ENCODE measurements around the gene CFAP58.
"Not testable (repeated sequence)": the region's sequence is repeated elsewhere in the genome, so short reads cannot be mapped to it uniquely, and the experiment has no call there.

The CFAP58 gene

DNA sequence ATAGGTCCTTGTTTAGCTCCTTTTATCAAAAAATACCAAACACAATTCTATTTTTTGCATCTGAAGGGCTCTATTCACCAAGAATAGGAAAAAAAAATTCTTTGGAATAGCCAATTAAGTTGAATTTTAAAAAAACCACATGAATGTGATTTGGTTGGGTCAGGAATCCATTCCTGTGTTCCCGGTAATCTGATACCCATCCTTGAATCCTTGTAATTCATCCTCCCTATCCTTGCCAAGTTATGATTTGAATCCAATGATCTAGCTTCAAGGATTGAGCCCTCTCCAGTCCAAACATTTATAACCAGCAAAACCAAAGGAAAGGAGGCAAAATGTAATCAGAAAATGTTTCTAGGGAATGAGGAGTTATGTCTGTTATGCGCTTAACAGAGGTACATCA is 86.6 kb downstream of the CFAP58 start:
- no peak for DNase-seq (ENCODE audit: low read depth)

DNA sequence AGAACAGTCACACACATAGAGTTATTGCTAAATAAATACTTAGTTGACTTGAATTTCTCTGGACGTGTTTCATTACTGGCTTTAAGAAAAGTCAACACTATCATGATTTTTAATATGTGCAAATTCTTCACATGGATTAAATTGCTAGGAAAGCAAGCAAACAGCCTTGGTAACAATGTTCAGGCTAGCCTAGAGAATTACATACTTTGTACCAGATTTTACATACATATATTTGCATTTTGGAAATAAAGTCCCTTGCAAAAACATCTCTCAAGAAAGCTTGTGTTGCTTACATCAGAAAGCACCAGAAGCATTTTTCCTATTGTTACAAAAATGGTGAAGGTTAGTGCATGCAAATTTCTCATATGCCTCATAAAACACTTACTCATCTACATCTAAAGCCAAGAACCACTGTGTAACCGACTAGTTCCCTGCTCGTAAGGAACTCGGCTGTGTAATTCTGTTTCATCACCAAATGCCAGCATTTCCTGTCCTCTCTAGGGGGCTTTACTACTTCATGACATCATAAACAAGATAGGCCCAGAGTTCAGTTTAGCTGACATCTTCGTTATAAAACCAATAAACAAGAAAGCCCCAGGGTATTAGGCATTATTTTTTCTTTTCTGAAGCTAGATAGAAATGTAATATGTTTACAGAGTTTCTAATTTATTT is 87.8 kb downstream of the CFAP58 start:
- DNase-seq (ENCODE audit: low read depth), result peak; percentile 86

DNA sequence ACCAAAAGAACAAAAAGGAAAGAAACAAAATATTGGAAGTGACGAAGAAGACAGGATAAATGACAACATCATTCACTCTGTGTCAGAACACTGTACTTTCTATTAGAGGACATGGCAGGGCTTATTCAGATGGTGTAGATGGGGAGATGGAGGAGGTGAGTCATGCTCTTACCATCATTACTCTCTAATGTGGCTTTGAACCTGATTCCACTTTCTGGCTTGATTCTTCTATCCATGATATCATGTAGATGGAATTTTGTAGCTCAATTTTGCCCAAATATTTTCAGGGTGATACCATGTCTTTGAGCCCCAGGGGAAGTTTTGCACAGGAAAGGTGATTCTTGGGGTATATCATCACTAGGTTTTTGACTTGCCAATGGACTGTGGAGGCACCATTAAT is 91.7 kb downstream of the CFAP58 start:
- peak; percentile 54 for DNase-seq (ENCODE audit: low read depth)

DNA sequence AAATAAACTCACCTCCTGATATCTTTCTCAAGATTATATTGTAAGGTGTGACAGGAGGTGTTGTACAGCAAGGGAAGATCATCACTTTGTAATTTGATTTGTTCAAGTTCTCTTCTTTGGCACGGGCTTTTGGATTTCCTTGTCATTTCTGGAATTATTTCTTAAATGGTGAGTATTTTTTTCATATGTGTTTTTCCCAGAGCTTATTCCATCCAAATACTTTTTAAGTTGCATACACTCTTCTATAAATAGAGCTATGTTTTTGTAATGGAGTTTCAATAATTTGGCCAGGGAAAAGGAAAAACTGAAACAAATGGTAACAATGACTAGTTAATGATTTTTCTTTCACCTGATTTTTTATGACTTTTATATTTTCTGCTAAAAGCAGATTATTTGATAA is 92.5 kb downstream of the CFAP58 start:
- DNase-seq (ENCODE audit: low read depth), result no peak

DNA sequence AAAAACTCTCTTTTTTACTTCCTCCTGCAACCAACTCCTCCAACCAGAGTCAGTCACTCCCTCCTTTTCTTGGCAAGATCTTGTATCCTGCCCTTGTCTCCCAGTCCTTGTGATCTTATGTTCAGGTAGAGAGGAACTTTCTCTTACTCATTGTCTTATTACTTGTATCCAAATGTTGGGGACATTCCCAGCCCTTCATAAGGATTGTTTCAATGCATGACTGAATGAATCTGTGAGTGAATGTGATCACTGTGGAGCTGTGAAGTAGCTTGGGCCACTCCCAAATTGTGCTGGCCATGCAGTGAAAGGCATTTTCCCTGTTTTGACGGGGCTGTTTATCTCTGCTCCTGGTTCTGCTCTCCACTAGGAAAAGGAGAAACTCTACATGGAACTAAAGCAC is 93.7 kb downstream of the CFAP58 start:
- no peak for DNase-seq (ENCODE audit: low read depth)

DNA sequence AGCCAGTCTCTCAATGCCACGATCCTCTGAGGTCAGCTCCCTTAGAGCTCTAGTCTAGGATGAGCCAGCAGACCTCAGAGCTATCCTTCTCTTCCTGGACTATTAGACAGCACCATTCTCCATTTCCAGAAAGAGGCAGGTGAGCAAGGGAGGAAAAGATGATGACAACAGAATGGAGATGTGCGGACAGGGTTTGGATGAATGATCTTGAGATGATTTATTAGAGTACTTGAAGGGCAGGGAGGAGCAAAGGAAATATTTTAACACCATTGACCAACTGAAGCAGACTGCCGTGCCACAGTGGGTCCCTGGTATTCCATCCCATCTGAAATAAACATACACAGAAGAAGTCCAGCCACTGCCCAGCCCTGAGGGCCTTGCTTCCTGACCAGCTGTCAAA is 94.3 kb downstream of the CFAP58 start:
- no peak for DNase-seq (ENCODE audit: low read depth)

DNA sequence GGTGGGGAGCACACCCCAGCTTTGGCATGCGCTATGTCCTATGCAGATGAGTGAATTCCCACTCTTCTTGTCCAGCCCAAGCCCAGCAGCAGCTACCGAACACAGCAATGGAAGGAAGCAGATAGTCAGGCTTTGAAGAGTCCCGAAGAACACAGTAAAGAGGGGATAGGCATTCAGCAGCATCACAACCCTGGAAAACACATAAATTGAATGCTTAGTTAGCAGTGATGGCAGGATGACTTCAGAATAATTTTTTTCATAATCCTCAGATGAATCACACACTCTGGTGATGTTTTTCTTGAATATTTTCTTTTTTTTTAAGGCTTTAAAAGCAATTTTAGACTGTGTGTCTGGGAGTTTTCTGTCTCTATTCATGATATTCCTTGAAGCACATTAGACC is 95.8 kb downstream of the CFAP58 start:
- peak; percentile 44 for DNase-seq (ENCODE audit: low read depth)

DNA sequence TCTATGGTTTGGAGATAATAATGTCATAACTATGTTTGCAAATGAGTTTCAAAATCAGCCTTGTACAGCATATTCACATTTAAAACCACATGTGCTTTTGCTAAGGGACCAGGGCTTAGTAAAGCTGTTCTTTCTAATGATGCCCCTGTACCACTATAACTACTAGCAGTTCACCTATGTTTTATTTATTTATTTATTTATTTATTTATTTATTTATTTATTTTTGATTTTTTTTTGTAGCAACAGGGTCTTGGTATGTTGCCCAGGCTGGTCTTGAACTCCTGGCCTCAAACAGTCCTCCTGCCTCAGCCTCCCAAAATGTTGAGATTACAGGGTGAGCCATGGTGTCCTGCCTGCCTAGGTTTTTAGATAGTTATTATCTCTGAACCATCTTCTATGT is 96.9 kb downstream of the CFAP58 start:
- no peak for DNase-seq (ENCODE audit: low read depth)

DNA sequence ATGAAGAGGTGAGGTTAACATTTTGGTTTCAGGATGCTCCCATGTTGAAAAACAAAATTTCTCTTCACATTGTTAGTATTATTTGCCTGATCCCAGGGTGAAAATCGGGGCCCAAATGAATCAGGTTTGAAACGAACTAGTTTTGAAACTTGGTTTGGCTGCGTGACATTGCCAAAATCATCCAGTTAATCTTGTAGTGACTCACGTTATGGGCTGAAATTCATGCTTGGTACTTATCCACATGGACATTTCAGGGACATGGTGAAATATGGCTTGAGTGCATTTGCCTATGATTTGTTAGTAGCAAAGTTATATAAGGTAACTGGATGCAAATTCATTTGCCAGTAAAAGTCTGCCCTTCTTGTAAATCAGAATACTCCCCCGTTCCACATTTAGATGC is 97.3 kb downstream of the CFAP58 start:
- DNase-seq (ENCODE audit: low read depth), result peak; percentile 35

DNA sequence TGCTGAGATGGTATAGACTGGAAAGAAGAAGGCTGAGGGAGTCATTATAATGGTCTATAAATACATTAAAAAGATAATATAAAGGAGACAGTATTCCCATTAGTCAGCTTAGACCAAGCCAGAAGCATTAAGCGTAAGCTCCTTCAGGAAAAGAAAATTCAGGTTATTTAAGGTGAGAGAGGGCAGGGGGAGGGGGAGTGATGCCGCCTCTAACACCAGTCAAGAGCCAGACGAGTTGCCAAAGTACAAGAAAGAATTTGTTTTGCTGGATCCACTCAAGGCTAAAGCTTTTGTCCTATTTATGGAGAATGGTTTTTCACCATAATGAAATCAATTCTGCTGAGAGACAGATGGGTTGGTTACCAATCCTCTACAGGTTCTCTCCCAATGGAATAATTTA is 99.3 kb downstream of the CFAP58 start:
- DNase-seq (ENCODE audit: low read depth), result no peak

DNA sequence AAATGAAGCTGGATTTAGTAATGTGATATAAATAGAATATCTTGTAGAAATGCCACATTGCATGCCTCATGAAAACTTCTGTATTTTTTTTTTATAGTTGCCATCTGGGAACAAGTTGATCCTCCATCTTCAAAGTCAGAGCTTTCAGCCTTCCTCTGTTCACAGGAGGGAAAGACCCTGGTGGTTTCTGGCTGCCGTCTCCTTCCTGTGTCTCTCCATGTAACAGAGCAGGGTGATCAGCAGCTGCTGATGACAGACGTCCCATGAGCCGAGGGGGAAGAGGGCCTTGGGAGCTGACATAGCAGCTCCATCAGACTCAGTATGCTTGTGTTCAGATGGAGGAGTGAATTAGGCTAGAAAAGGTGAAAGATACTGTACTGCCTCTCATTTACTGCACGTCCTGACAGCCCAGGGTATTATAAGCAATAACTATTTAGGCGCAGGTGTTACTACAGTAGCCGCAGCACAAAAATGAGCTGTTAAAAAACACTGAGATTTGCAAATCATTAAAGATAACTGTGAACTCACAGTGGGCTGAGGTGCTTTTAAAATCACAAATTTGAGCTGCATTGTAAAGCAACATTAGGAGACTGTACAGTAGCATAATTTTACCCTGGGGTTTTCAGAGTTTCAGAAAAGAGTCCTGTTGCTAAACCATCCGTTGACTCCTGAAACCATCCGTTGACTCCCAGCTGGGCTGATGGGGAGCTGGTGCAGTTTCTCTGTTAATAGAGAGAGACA is 103.3 kb downstream of the CFAP58 start:
- DNase-seq (ENCODE audit: low read depth), result no peak

DNA sequence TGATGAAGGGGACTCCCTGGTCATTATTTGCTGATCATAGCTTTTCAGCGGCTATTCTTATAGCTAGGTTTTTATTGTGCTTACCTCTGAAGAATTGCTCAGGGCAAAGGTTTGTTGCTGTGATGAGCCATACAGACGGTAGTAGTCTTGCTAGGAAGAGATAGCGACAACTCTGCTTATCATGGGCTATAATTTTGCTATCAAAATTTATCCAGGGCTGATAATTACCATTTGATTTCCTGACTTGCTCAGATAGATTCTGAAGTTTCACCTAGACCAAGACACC is 103.9 kb downstream of the CFAP58 start:
- no peak for DNase-seq (ENCODE audit: low read depth)

DNA sequence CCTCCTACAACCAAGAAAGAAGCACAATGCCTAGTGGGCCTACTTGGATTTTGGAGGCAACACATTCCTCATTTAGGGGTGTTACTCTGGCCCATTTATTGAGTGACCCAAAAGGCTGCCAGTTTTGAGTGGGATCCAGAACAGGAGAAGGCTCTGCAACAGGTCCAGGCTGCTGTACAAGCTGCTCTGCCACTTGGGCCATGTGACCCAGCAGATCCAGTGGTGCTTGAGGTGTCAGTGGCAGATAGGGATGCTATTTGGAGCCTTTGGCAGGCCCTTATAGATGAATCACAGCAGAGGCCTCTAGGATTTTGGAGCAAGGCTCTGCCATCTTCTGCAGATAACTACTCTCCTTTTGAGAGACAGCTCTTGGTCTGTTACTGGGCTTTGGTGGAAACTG is 111.9 kb downstream of the CFAP58 start:
- not testable (repeated sequence) for DNase-seq (ENCODE audit: low read depth)

DNA sequence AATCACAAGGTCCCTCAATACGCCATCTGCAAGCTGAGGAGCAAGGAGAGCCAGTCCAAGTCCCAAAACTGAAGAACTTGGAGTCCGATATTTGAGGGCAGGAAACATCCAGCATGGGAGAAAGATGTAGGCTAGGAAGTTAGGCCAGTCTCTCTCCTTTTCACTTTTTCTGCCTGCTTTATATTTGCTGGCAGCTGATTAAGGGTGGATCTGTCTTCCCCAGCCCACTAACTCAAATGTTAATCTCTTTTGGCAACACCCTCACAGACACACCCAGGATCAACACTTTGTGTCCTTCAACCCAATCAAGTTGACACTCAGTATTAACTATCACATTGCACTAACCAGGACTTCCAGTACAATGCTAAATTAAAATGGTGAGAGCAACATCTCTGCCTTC is 115.2 kb downstream of the CFAP58 start:
- DNase-seq (ENCODE audit: low read depth), result not testable (repeated sequence)

DNA sequence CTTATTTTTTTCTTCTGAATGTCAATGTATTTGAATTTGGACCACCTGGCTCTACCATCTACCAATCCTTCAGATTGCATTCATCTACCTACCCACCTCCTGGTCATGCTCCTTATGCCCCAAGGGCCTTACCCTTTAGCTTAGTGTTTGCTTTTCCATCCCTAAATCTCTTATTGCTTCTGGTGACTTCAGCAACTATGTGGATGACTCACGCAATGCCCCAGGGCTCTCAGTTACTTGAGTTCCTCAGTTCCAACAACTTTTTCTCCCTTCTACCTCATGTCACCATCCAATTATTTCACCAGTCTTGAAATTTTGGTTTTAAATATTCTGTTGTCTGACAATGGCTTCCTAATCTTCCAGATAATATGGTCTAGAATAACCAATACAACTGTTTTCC is 118.9 kb downstream of the CFAP58 start:
- DNase-seq (ENCODE audit: low read depth), result peak; percentile 24

DNA sequence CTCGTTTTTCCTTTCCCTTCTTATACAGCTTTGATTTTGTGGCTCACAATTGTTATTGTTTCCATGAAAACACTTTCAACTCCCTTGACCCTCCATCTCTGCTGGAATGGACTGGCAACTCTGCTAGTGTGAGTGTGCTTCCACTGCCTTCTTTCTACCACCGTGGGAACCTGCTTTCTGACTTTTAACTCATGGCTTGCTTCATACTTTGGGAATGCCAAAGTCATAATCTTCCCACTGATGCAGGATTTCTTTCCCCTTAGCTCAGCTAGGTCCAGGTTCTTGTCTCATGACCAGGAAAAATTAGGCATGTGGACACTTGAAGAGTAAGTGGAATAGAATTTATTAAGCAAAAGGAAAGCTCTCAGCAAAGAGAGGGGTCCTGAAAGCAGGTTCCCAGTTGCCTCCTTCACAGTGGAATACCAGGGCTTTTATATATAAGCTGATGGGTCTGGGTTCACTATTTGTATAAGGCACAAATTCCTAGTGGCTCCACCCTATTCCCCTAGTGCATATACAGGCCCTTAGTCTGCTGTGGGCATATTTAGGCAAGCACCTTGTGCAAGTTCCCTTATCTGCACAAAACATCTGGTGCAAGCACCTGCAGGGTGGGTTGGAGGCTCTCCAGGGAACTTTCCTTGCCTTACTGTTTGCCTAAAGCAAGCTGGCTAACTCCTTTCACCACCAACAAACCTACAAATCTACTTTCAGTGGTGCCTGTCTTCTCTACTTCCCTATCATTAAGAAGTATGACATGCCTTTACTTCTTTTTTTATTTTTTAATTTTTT is 119.5 kb downstream of the CFAP58 start:
- DNase-seq (ENCODE audit: low read depth), result peak; percentile 37

DNA sequence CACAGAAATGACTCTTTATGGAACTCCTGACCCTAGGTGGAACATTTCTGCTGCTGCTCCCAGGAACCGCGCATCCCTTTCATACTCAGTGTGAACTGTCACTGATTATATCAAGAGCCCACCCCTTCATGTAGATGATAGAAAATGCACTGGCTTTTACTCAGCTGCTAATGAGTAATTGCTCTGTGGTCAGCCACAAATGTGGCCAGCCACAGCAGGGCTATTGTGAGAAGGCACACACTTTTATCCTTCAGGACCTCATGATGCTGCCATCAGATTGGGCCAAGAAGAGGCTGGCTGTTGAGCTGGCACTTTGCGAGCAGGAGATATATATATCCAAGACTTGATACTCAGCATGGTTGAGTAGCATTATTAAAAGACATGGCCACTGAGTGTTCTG is 124.7 kb downstream of the CFAP58 start:
- DNase-seq (ENCODE audit: low read depth), result no peak

DNA sequence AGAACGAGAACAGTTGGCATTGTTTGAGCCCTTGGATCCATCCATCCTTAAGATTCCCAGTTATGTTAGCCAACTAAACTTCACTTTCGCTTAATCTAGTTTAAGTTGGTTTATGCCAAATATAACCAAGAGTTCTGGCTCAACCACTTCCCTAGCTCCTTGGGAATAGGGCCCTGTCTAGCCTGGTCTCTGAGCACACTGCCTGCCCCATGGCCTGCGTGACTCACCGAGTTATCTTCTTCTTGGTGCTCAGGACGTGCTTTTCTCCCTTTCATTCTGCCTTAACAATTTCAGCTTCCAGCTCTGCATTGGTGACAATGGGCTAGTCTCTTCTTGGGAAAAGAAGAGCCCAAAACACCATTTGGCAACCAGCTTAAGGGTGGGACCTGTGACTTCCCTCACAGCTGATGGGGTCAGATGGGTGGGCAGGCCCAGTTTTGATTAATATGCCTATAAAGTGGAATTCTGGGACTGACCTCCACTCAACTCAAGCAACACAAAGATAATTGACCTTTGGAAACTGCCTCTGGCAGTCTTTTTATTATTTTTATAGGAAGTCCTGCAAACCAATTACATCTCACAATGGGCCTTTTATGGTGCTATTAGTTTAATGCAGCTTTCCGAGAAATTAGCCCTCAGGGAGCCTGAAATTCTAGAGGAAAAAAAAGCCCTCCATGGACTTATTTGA is 126.4 kb downstream of the CFAP58 start:
- no peak for DNase-seq (ENCODE audit: low read depth)

DNA sequence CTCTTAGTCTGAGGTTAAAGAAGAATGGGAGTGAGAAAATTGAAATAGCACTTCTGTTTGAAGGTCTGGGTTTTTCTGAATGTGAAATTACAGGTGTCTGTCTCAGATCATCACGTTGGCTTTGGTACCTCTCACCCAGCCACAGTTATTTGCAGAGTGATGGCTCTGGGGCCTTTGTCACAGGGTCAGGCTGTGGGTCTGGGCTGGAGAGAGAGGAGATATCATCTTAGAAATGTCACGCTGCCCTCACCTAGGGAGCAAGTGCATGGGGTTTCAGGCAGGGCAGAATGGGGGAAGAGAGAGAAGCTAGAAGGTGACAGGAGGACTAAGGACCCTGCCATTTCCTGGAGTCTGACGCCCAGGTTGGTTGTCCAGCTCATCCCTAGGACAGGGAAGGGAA is 127.2 kb downstream of the CFAP58 start:
- DNase-seq (ENCODE audit: low read depth), result no peak

DNA sequence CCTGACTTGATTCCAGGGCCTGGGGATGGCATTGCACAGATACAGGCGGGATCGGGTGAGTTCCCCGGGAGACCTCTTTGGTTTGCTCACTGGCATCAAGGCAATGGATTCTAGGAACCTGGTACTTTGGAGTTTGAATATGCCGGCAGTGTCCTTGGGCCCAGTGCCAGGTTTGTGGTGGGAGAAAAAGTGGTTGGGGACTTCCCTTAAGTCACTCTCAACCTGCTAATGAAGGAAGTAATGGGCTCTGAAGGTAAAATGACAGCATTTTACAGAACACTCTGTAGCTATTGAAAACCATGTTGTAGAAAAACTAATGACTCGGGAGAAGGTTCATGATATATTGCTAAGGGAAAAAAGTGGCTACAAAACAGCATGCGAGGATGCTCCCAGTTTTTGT is 129.9 kb downstream of the CFAP58 start:
- no peak for DNase-seq (ENCODE audit: low read depth)

DNA sequence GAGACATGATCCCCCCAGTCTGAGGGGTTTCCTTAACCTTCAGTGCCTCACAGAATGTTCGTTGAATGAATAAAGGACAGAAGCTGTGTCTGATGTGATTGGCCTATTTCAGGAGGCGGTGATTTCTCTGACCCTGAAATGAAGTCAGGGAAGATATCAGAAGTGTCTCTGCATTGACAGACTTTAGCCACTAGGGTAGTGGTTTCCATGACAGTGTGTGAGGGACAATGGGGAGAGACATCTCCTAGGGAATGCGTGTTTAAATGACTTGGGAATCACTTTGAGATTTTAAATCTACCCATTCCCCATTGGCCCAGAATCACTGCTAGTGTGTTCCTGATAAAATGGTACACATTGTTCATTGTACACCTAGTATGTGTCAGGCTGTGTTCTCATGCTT is 132.0 kb downstream of the CFAP58 start:
- DNase-seq (ENCODE audit: low read depth), result no peak

DNA sequence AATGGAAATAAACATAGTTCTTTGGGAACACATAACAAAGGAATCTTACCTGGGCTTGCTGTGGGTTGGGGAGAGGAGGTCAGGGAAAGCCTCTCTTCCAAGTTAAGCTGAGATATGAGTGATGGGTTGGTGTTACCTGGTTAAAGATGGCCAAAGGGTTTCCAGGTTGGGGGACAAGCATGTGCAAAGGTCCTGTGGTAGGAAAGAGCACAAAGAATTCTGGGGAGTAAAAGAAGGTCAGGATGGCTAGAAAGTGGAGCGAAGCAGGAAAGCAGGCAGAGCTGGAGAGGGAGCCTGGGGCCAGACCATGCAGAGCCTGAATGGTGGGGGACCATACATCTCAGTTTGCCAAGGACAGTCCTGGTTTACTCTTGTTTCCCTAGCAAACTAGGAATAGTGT is 133.2 kb downstream of the CFAP58 start:
- no peak for DNase-seq (ENCODE audit: low read depth)

Data from GM04503 (cell line).